IPS-NIHi7 (cell line): ENCODE measurements around the gene EEF1G.
"Not testable (repeated sequence)": the region's sequence is repeated elsewhere in the genome, so short reads cannot be mapped to it uniquely, and the experiment has no call there.

ENCODE experiments used
- DNase-seq: peaks from one replicate; pipeline ENCODE4 v3.0.0; 2012; ENCODE audit warnings: mixed read lengths; ENCODE audit errors: extremely low spot score

EEF1G gene, protein sequence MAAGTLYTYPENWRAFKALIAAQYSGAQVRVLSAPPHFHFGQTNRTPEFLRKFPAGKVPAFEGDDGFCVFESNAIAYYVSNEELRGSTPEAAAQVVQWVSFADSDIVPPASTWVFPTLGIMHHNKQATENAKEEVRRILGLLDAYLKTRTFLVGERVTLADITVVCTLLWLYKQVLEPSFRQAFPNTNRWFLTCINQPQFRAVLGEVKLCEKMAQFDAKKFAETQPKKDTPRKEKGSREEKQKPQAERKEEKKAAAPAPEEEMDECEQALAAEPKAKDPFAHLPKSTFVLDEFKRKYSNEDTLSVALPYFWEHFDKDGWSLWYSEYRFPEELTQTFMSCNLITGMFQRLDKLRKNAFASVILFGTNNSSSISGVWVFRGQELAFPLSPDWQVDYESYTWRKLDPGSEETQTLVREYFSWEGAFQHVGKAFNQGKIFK

GRCh38 chr11:62573592-62574362 lies at the start of gene EEF1G:
Gene EEF1G, minus strand, starts transcription at chr11:62573891. Its CDS starts 49 bp downstream, at chr11:62573842.
- peak; percentile 98 for DNase-seq

- DNase-seq, result no peak
These were observed 48.9 kb upstream of the EEF1G start for GRCh38 chr11:62622476-62623089.

GRCh38 chr11:62621567-62622470 lies 48.1 kb upstream of the EEF1G start, which contains the start of gene B3GAT3:
Gene B3GAT3, minus strand, starts transcription at chr11:62621986. Its CDS starts 39 bp downstream, at chr11:62621947.
- DNase-seq, result peak; percentile 99

DNA sequence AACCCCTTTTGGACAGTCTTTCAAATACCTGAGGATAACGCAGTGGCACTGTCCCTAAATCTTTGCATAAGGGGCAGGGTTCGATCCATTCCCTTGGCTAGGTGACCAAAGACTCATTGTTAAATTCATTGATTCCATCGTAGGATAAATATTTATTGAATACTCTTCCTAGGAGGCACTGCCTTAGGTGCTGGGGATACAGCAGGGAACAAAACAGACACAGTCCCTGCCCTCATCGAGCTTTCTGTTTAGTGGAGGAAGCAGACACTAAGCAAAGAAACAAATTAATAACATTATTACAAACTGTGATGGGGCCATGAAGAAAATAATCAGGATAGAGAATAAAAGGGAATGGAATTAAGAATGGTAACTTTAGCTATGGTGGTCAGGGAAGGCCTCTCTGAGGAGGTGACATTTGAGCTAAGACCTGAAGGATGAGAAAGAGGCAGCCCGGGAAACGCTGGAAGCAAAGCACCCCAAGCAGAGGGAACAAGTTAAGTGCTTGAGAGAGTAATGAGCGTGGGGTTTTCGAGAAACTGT lies 47.4 kb upstream of the EEF1G start:
- DNase-seq, result no peak

DNA sequence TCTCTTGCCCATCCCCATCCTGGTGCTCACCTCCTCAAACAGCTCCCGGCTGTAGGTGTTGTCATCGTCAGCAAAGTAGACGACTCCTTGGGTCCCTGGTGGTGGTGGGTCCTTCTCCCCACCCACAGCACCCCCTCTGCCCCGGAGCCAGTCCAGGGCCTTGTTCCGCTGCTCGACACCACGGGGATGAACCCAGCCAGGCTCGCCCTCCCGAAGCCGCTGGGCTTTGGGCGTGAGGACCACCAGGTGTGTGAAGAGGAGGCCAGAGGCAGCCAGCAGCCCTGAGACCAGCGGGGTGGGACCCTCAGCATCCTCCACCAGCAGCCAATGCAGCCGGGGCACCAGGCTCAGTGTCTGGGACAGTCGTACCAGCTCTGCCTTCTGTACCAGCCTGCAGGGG lies 43.3 kb upstream of the EEF1G start:
- not testable (repeated sequence) for DNase-seq

- no peak for DNase-seq
These were observed 41.8 kb upstream of the EEF1G start for GRCh38 chr11:62615521-62615920.

DNA sequence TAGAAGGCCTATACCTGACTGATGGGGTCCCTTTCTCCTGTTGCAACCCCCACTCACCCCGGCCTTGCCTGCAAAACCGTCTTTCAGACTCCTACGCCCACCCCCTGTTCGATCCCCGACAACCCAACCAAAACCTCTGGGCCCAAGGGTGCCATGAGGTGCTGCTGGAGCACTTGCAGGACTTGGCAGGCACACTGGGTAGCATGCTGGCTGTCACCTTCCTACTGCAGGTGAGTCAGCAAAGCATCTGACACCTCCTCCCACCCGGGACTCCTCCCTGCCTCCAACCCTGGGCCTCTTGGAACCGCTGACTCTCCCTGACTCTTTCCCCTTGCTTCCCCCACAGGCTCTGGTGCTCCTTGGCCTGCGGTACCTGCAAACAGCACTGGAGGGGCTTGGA lies 40.6 kb upstream of the EEF1G start:
- DNase-seq, result no peak

GRCh38 chr11:62613291-62613778 lies 39.6 kb upstream of the EEF1G start:
- no peak for DNase-seq

GRCh38 chr11:62612366-62613290 lies 38.9 kb upstream of the EEF1G start, which contains the start of the genes EML3 and ROM1:
Gene EML3, minus strand, starts transcription at chr11:62612775. Its CDS starts 318 bp downstream, at chr11:62612457.
Gene ROM1, plus strand, starts transcription at chr11:62613257. Its CDS starts 25 bp downstream, at chr11:62613282.
- DNase-seq, result peak; percentile 97

GRCh38 chr11:62611705-62612365 lies 38.1 kb upstream of the EEF1G start:
- DNase-seq, result no peak

- DNase-seq, result no peak
These were observed 37.4 kb upstream of the EEF1G start for GRCh38 chr11:62610814-62611704.

GRCh38 chr11:62610403-62610802 lies 36.7 kb upstream of the EEF1G start:
- DNase-seq, result no peak

DNA sequence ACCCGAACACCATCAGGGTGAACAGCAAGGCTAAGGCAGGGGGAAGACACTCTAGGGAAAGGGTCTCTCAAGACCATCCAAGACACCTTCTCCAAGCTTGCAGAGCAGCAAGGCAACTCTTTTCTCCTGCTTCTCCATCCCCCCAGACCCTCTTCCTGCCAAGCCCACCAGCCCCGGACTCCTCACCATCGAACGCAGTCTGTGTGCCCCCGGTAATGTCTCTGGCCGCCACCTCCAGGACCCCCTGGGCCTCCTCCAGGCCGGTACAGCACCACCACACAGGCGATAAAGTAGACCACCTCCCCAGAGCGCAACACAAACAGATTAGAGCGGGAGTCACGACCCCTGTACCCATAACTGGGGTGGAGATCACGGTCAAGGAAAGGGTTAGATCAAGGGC lies 35.1 kb upstream of the EEF1G start:
- no peak for DNase-seq

DNA sequence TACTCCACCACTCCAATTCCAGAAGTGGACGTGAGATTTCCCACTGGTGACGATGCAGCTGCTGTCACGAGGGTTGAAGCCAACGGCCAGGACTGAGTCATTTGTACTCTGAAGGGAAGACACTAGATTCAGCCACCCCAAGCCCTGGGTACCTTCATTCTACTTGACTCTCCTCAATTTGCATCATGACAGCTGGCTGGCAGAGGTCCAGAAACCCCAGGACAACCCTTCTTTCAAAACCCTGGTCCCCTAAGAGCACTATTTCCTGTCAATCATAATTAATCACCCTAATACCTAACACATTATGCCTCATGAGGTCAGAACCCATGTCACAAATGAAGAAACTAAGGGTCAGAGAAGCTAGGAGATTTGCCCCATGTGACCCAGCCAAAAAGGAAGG lies 34.0 kb upstream of the EEF1G start:
- DNase-seq, result no peak

- no peak for DNase-seq
These were observed 32.2 kb upstream of the EEF1G start for GRCh38 chr11:62605902-62606301.

- no peak for DNase-seq
These were observed 31.8 kb upstream of the EEF1G start for GRCh38 chr11:62605467-62605866.

GRCh38 chr11:62604460-62605120 lies 30.9 kb upstream of the EEF1G start:
- DNase-seq, result no peak
